GM18858 (cell line): ENCODE data around the gene ABHD16B.
"Not testable (repeated sequence)": the region's sequence is repeated elsewhere in the genome, so short reads cannot be mapped to it uniquely, and the experiment has no call there.

Source experiments
- ATAC-seq: cut with Tn5 transposase; IDR thresholded peaks from one replicate; pipeline ENCODE4 v1.9.1; 2021; ENCODE audit not compliant: unreplicated experiment

Gene ABHD16B

GRCh38 chr20:63854766-63855362 lies 6.4 kb upstream of the ABHD16B start:
- ATAC-seq, result no peak

GRCh38 chr20:63855363-63856097 lies 5.8 kb upstream of the ABHD16B start:
- ATAC-seq, result no peak

GRCh38 chr20:63856098-63856511 lies 5.2 kb upstream of the ABHD16B start:
- no peak for ATAC-seq

- no peak for ATAC-seq
Measured at GRCh38 chr20:63857764-63858392, 3.4 kb upstream of the ABHD16B start.

- ATAC-seq, result no peak
Measured at GRCh38 chr20:63858393-63859165, 2.7 kb upstream of the ABHD16B start.

- no peak for ATAC-seq
Measured at GRCh38 chr20:63859166-63859699, 2.1 kb upstream of the ABHD16B start.

GRCh38 chr20:63860325-63861051 lies 810 bp upstream of the ABHD16B start:
- ATAC-seq, result no peak

GRCh38 chr20:63861981-63862901 lies 943 bp downstream of the ABHD16B start:
- no peak for ATAC-seq

GRCh38 chr20:63863021-63863797 lies 1.9 kb downstream of the ABHD16B start:
- ATAC-seq, result no peak

- ATAC-seq, result peak; percentile 56
Measured at GRCh38 chr20:63863798-63864544, 2.7 kb downstream of the ABHD16B start.

- ATAC-seq, result no peak
Measured at GRCh38 chr20:63864545-63864977, 3.3 kb downstream of the ABHD16B start.

- ATAC-seq, result peak; percentile 57
Measured at GRCh38 chr20:63864978-63865640, 3.8 kb downstream of the ABHD16B start, which contains the start of gene TPD52L2. Gene TPD52L2, plus strand, starts transcription at chr20:63865270. Its CDS starts 96 bp downstream, at chr20:63865366.

- ATAC-seq, result not testable (repeated sequence)
Measured at GRCh38 chr20:63867042-63867441, 5.7 kb downstream of the ABHD16B start.

- no peak for ATAC-seq
Measured at GRCh38 chr20:63868264-63868663, 7.0 kb downstream of the ABHD16B start.

- no peak for ATAC-seq
Measured at GRCh38 chr20:63873477-63873971, 12.2 kb downstream of the ABHD16B start.

- ATAC-seq, result not testable (repeated sequence)
Measured at GRCh38 chr20:63874241-63874640, 12.9 kb downstream of the ABHD16B start.

GRCh38 chr20:63876489-63877036 lies 15.3 kb downstream of the ABHD16B start:
- ATAC-seq, result no peak
